ENCODE results near the gene NIM1K.

GRCh38 chr5:43295202-43295601 lies 103.2 kb downstream of the NIM1K start:
- TF ChIP-seq POLR2A (IDR thresholded peaks at IDR 0.05) = no peak
- TF ChIP-seq, protein P1, sequence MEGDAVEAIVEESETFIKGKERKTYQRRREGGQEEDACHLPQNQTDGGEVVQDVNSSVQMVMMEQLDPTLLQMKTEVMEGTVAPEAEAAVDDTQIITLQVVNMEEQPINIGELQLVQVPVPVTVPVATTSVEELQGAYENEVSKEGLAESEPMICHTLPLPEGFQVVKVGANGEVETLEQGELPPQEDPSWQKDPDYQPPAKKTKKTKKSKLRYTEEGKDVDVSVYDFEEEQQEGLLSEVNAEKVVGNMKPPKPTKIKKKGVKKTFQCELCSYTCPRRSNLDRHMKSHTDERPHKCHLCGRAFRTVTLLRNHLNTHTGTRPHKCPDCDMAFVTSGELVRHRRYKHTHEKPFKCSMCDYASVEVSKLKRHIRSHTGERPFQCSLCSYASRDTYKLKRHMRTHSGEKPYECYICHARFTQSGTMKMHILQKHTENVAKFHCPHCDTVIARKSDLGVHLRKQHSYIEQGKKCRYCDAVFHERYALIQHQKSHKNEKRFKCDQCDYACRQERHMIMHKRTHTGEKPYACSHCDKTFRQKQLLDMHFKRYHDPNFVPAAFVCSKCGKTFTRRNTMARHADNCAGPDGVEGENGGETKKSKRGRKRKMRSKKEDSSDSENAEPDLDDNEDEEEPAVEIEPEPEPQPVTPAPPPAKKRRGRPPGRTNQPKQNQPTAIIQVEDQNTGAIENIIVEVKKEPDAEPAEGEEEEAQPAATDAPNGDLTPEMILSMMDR (IDR thresholded peaks at IDR 0.05) = no peak
